Astrocyte of the spinal cord (primary cell): ENCODE results near the gene RGS3.
A peak's percentile ranks its signal among the peaks of the same experiment; 100 is the strongest.

Source experiments
- DNase-seq: peaks from one replicate; pipeline ENCODE4 v3.0.0; 2011; ENCODE audit warnings: low read depth, low spot score
- H3K4me3 ChIP-seq: 2 replicates; pipeline ENCODE4 v1.5.1; 2011; ENCODE audit warnings: low read depth, mild to moderate bottlenecking, low read length, moderate library complexity
- in situ Hi-C: cut with HindIII; loops from 2 replicates; pipeline ENCODE4 v1.10.0; 2017; ENCODE audit warnings: low sequenced_read_pairs
- TF ChIP-seq, protein P1 (sequence below): IDR thresholded peaks from 2 replicates; pipeline ENCODE4 v1.5.1; 2012; ENCODE audit warnings: low read depth, mild to moderate bottlenecking, low read length, inconsistent platforms

Gene RGS3

GRCh38 chr9:113584428-113585084 is 121.0 kb downstream of the RGS3 start:
- TF ChIP-seq, protein P1, sequence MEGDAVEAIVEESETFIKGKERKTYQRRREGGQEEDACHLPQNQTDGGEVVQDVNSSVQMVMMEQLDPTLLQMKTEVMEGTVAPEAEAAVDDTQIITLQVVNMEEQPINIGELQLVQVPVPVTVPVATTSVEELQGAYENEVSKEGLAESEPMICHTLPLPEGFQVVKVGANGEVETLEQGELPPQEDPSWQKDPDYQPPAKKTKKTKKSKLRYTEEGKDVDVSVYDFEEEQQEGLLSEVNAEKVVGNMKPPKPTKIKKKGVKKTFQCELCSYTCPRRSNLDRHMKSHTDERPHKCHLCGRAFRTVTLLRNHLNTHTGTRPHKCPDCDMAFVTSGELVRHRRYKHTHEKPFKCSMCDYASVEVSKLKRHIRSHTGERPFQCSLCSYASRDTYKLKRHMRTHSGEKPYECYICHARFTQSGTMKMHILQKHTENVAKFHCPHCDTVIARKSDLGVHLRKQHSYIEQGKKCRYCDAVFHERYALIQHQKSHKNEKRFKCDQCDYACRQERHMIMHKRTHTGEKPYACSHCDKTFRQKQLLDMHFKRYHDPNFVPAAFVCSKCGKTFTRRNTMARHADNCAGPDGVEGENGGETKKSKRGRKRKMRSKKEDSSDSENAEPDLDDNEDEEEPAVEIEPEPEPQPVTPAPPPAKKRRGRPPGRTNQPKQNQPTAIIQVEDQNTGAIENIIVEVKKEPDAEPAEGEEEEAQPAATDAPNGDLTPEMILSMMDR, result no peak
- in situ Hi-C loops, result no loop called here
- no peak overlapping the region for H3K4me3 ChIP-seq
- DNase-seq, result no peak

DNA sequence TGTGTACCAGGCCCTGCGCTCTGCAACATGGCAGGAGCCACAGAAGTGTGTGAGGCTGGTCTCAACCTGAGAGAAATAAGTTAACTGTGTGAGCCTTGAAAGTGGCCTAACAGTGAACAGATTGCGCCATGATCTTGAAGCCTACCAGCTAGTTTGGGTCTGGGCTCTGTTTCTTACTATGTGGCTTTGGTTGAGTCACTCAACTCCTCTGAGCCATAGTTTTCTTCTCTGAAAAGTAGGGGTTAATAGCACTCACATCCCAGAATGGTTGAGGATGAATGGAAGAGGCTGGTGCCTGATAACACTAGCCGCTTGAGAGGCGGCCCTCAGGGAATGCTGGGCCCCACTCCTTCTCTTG is 121.5 kb downstream of the RGS3 start:
- DNase-seq, result no peak
- no peak overlapping the region for H3K4me3 ChIP-seq
- TF ChIP-seq, protein P1, result no peak
- in situ Hi-C loops, result no loop called here

- no peak for DNase-seq
- H3K4me3 ChIP-seq, result no peak overlapping the region
- in situ Hi-C loops, result no loop called here
- TF ChIP-seq, protein P1, result no peak
Observed at GRCh38 chr9:113585555-113585954, 122.0 kb downstream of the RGS3 start.

DNA sequence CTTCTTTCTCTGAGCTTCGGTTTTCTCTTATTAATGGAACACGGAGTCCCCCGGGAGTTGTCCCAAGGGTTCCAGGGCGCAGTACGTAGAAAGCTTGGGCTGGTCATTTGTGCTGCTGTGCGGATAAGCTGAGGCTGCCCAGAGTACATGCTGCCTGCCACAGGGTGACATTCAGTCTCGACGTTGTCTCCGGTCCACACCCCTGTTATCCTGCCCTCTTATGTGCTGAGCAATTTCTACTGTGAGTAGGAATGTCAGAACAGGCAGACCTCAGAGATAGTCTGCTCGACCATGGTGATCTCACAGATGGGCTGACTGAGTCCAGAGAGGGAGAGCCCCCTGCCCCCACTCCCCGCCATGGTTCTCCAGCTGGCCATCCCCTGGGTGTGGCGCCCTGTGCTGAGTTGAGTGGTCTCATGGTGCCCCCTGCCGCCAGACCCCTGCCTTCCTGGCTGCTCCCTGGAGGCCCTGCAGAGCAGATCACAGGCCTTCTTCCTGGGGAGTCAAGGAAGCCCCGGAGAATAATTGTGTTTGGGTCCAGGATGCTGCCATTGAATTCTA is 124.0 kb downstream of the RGS3 start:
- DNase-seq, result peak; percentile 28
- TF ChIP-seq, protein P1, result peak; percentile 48
- in situ Hi-C loops, result no loop called here
- H3K4me3 ChIP-seq, result no peak overlapping the region

- TF ChIP-seq, protein P1, result no peak
- in situ Hi-C loops, result no loop called here
- H3K4me3 ChIP-seq, result no peak overlapping the region
- no peak for DNase-seq
Observed at GRCh38 chr9:113588242-113588810, 124.8 kb downstream of the RGS3 start.

- no peak overlapping the region for H3K4me3 ChIP-seq
- in situ Hi-C loops, result no loop called here
- DNase-seq, result no peak
- TF ChIP-seq, protein P1, result no peak
Observed at GRCh38 chr9:113588936-113589335, 125.4 kb downstream of the RGS3 start.
